ENCODE results near the gene ARL15. TPM values are rescaled to one million over a fixed set of nuclear protein-coding genes. Genes with fewer than 3 reads are reported as not detected.

ARL15 gene
- polyA plus RNA-seq, 1 of the 3 experiments (the other 2 are of a cell fraction), result 6.4 TPM

DNA sequence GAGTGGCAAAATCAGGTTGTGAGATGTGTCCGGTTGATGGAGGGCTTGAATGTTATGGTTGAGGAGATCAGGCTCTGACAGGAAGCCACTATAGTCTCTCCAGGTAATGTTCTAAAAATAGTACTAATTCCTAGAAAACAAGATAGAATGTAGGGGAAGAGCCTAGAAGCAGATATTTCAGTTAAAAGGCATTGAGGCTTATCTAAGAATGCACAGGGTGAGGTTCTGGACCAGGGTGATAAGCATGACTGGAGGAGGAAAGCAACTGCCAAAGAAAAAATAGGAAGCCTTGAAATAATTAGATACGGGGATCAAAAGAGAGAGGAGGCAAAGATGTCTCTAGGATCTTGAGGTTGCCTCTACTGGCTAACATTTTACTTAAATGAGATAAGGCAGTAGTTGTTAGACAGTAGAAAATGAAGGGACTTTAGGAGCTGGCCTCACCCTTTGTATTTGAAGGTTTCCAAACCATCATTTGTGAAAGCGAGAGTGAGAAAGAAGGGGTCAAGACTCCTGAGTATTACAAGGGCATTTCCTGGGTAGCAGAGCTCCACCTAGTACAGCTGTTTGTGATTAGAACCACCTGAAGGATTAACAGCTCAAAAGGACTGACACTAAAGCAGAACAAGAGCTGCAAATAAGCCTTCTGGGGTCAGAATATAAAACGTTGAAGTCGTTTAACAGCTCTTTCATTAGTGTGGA is 15.4 kb upstream of the ARL15 start:
- no peak for DNase-seq
- Histone ChIP-seq H3K9me3 (no peaks in the 10 kb centered on the region), H3K4me1 (ENCODE audit: control insufficient read depth in 1 of 2, insufficient read depth in 2 of 2, low read depth in 1 of 2, low read length in 1 of 2) (no peaks in the 10 kb centered on the region), H4K20me1 (ENCODE audit: insufficient read depth) (no peaks in the 10 kb centered on the region), H3K36me3 (replicated peaks in 1 of 2; ENCODE audit: control insufficient read depth in 1 of 2, insufficient read depth in 2 of 2, low read length in 1 of 2) (no peaks in the 10 kb centered on the region), H3K4me3 (ENCODE audit: low read depth in 2 of 2, low read length in 1 of 2) (no peak overlapping the region), H3K79me2 (ENCODE audit: insufficient read depth) (no peaks in the 10 kb centered on the region), H3F3A (replicated peaks; ENCODE audit: insufficient read depth) (peaks cover 19% of the 10 kb centered on the region), H3K27ac (ENCODE audit: low read depth in 2 of 2, low read length in 1 of 2) (no peak overlapping the region), H3K9me2 (no peaks in the 10 kb centered on the region), H3K4me2 (no peak overlapping the region), H2AFZ (ENCODE audit: low read depth) (no peak overlapping the region), H3K9ac (no peak overlapping the region), H3K27me3 (ENCODE audit: insufficient read depth) (no peaks in the 10 kb centered on the region)
- CTCF ChIA-PET, result interaction anchor here (0.7 to 1.5 kb wide), 2 partner anchors 12 to 13 kb away, joined by 3 to 4 read pairs; no protein-coding TSS in a partner anchor
- TF ChIP-seq, protein P1, sequence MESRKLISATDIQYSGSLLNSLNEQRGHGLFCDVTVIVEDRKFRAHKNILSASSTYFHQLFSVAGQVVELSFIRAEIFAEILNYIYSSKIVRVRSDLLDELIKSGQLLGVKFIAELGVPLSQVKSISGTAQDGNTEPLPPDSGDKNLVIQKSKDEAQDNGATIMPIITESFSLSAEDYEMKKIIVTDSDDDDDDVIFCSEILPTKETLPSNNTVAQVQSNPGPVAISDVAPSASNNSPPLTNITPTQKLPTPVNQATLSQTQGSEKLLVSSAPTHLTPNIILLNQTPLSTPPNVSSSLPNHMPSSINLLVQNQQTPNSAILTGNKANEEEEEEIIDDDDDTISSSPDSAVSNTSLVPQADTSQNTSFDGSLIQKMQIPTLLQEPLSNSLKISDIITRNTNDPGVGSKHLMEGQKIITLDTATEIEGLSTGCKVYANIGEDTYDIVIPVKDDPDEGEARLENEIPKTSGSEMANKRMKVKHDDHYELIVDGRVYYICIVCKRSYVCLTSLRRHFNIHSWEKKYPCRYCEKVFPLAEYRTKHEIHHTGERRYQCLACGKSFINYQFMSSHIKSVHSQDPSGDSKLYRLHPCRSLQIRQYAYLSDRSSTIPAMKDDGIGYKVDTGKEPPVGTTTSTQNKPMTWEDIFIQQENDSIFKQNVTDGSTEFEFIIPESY (IDR thresholded peaks at IDR 0.05; ENCODE audit: borderline replicate concordance, low read depth), result no peak
- TF ChIP-seq NFIC (IDR thresholded peaks at IDR 0.05; ENCODE audit: borderline replicate concordance) (no peak), SIN3A (IDR thresholded peaks at IDR 0.05; ENCODE audit: borderline replicate concordance, low read depth, low read length) (no peak), EP300 (IDR thresholded peaks at IDR 0.05; ENCODE audit: borderline replicate concordance in 1 of 2, low read depth in 1 of 2, low read length in 1 of 2) (no peak), GATA2 (CRISPR knock-in tag; IDR thresholded peaks at IDR 0.05) (no peak), TCF12 (IDR thresholded peaks at IDR 0.05) (peak; percentile 31; the same call in 1 of the 2 replicates)
- TF ChIP-seq, protein P2, sequence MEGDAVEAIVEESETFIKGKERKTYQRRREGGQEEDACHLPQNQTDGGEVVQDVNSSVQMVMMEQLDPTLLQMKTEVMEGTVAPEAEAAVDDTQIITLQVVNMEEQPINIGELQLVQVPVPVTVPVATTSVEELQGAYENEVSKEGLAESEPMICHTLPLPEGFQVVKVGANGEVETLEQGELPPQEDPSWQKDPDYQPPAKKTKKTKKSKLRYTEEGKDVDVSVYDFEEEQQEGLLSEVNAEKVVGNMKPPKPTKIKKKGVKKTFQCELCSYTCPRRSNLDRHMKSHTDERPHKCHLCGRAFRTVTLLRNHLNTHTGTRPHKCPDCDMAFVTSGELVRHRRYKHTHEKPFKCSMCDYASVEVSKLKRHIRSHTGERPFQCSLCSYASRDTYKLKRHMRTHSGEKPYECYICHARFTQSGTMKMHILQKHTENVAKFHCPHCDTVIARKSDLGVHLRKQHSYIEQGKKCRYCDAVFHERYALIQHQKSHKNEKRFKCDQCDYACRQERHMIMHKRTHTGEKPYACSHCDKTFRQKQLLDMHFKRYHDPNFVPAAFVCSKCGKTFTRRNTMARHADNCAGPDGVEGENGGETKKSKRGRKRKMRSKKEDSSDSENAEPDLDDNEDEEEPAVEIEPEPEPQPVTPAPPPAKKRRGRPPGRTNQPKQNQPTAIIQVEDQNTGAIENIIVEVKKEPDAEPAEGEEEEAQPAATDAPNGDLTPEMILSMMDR (IDR thresholded peaks at IDR 0.05), result no peak
- 46% methylated on average over 5 of the region's 5 CpGs for WGBS (ENCODE audit: low lambda C conversion rate)
- POLR2A ChIA-PET, result no interaction called here

DNA sequence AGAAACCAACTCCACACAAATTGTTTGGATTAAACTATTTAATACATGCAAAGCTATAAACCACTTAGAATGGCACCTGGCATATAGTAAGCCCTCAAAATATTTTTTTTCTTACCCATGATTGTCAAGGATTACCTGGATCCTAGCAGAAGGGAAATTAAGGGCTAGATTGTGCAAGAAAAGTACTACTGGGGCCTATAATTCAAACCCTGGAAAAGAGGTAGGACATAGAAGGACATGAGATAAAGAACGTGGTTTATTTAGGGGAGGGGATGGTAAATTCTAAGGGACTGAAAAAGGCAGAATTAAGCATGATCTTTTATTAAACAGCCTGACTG is 14.9 kb upstream of the ARL15 start:
- Histone ChIP-seq H3K9me3 (no peaks in the 10 kb centered on the region), H4K20me1 (ENCODE audit: insufficient read depth) (no peaks in the 10 kb centered on the region), H3K36me3 (replicated peaks in 1 of 2; ENCODE audit: control insufficient read depth in 1 of 2, insufficient read depth in 2 of 2, low read length in 1 of 2) (no peaks in the 10 kb centered on the region), H3K27me3 (ENCODE audit: insufficient read depth) (no peaks in the 10 kb centered on the region), H3K9ac (no peak overlapping the region), H3K27ac (ENCODE audit: low read depth in 2 of 2, low read length in 1 of 2) (no peak overlapping the region), H3K4me3 (ENCODE audit: low read depth in 2 of 2, low read length in 1 of 2) (no peak overlapping the region), H3K79me2 (ENCODE audit: insufficient read depth) (no peaks in the 10 kb centered on the region), H3K9me2 (no peaks in the 10 kb centered on the region), H3K4me1 (ENCODE audit: control insufficient read depth in 1 of 2, insufficient read depth in 2 of 2, low read depth in 1 of 2, low read length in 1 of 2) (no peaks in the 10 kb centered on the region), H2AFZ (ENCODE audit: low read depth) (no peak overlapping the region), H3K4me2 (no peak overlapping the region), H3F3A (replicated peaks; ENCODE audit: insufficient read depth) (peaks cover 16% of the 10 kb centered on the region)
- TF ChIP-seq, protein P3, sequence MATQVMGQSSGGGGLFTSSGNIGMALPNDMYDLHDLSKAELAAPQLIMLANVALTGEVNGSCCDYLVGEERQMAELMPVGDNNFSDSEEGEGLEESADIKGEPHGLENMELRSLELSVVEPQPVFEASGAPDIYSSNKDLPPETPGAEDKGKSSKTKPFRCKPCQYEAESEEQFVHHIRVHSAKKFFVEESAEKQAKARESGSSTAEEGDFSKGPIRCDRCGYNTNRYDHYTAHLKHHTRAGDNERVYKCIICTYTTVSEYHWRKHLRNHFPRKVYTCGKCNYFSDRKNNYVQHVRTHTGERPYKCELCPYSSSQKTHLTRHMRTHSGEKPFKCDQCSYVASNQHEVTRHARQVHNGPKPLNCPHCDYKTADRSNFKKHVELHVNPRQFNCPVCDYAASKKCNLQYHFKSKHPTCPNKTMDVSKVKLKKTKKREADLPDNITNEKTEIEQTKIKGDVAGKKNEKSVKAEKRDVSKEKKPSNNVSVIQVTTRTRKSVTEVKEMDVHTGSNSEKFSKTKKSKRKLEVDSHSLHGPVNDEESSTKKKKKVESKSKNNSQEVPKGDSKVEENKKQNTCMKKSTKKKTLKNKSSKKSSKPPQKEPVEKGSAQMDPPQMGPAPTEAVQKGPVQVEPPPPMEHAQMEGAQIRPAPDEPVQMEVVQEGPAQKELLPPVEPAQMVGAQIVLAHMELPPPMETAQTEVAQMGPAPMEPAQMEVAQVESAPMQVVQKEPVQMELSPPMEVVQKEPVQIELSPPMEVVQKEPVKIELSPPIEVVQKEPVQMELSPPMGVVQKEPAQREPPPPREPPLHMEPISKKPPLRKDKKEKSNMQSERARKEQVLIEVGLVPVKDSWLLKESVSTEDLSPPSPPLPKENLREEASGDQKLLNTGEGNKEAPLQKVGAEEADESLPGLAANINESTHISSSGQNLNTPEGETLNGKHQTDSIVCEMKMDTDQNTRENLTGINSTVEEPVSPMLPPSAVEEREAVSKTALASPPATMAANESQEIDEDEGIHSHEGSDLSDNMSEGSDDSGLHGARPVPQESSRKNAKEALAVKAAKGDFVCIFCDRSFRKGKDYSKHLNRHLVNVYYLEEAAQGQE (IDR thresholded peaks at IDR 0.05; ENCODE audit: low read depth, low read length), result no peak
- TF ChIP-seq YY1 (IDR thresholded peaks at IDR 0.05; ENCODE audit: low read depth), result no peak
- ChIA-PET POLR2A (no interaction called here), CTCF (interaction anchor here (0.9 kb wide), 1 partner anchor 10 kb away, joined by 3 read pairs; no protein-coding TSS in a partner anchor)
- WGBS (ENCODE audit: low lambda C conversion rate), result 23% methylated on average over 1 of the region's 1 CpG
- DNase-seq, result no peak

All from SK-N-SH (cell line).